Measurements from ENCODE around the gene SLC25A5. TPM values are rescaled to one million over a fixed set of nuclear protein-coding genes. Genes with fewer than 3 reads are reported as not detected.
"Not testable (repeated sequence)": the region's sequence is repeated elsewhere in the genome, so short reads cannot be mapped to it uniquely, and the experiment has no call there.

SLC25A5 gene
- polyA plus RNA-seq, 1 of the 3 experiments (the other 2 are of a cell fraction) = 387 TPM

GRCh38 chrX:119486745-119487144 lies 18.5 kb downstream of the SLC25A5 start:
- H3K9me2 ChIP-seq = no peaks in the 10 kb centered on the region
- no peaks in the 10 kb centered on the region for H3K9me3 ChIP-seq
- ChIA-PET POLR2A (no interaction called here), CTCF (interaction anchor here (0.6 to 7.8 kb wide), 3 partner anchors 7 to 30 kb away, joined by 3 to 53 read pairs (median 22); no protein-coding TSS in a partner anchor)
- no peak for DNase-seq
- no peaks in the 10 kb centered on the region; a peak in 1 of 4 replicates for H3K4me1 ChIP-seq (ENCODE audit: control insufficient read depth in 1 of 2, insufficient read depth in 2 of 2, low read depth in 1 of 2, low read length in 1 of 2)
- no peak overlapping the region for H2AFZ ChIP-seq (ENCODE audit: low read depth)
- H4K20me1 ChIP-seq (ENCODE audit: insufficient read depth) = no peaks in the 10 kb centered on the region
- no peaks in the 10 kb centered on the region for H3F3A ChIP-seq (replicated peaks; ENCODE audit: insufficient read depth)
- TF ChIP-seq TAF1 (IDR thresholded peaks at IDR 0.05; ENCODE audit: borderline replicate concordance, low read depth, low read length) (no peak), USF1 (IDR thresholded peaks at IDR 0.05; ENCODE audit: borderline replicate concordance, low read depth) (no peak), JUND (IDR thresholded peaks at IDR 0.05) (no peak), PBX3 (IDR thresholded peaks at IDR 0.05) (no peak), ZBTB33 (IDR thresholded peaks at IDR 0.05; ENCODE audit: borderline replicate concordance, low read depth) (no peak), EZH2phosphoT487 (IDR thresholded peaks at IDR 0.05; ENCODE audit: borderline replicate concordance, low read depth) (no peak), RFX5 (IDR thresholded peaks at IDR 0.05; ENCODE audit: low read length) (no peak), ELF1 (IDR thresholded peaks at IDR 0.05) (no peak), RXRA (IDR thresholded peaks at IDR 0.05; ENCODE audit: borderline replicate concordance, low read depth) (no peak), REST (IDR thresholded peaks at IDR 0.05; ENCODE audit: low read depth, low read length) (no peak)
- TF ChIP-seq, protein P1, sequence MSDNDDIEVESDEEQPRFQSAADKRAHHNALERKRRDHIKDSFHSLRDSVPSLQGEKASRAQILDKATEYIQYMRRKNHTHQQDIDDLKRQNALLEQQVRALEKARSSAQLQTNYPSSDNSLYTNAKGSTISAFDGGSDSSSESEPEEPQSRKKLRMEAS (IDR thresholded peaks at IDR 0.05; ENCODE audit: low read depth) = no peak
- no peak overlapping the region for H3K4me3 ChIP-seq (ENCODE audit: low read depth in 2 of 2, low read length in 1 of 2)
- WGBS (ENCODE audit: low lambda C conversion rate) = 49% methylated on average over 11 of the region's 11 CpGs
- no peak overlapping the region for H3K27ac ChIP-seq (ENCODE audit: low read depth in 2 of 2, low read length in 1 of 2)
- H3K79me2 ChIP-seq (ENCODE audit: insufficient read depth) = no peaks in the 10 kb centered on the region
- peaks cover 9% of the 10 kb centered on the region; the same call in 1 of the 2 replicates for H3K27me3 ChIP-seq (ENCODE audit: insufficient read depth)
- no peak overlapping the region for H3K4me2 ChIP-seq
- H3K9ac ChIP-seq = no peak overlapping the region
- no peaks in the 10 kb centered on the region for H3K36me3 ChIP-seq (replicated peaks in 1 of 2; ENCODE audit: control insufficient read depth in 1 of 2, insufficient read depth in 2 of 2, low read length in 1 of 2)

GRCh38 chrX:119487766-119488165 lies 19.5 kb downstream of the SLC25A5 start:
- H3F3A ChIP-seq (replicated peaks; ENCODE audit: insufficient read depth); H4K20me1 ChIP-seq (ENCODE audit: insufficient read depth); H3K4me1 ChIP-seq (ENCODE audit: control insufficient read depth in 1 of 2, insufficient read depth in 2 of 2, low read depth in 1 of 2, low read length in 1 of 2); H3K79me2 ChIP-seq (ENCODE audit: insufficient read depth); DNase-seq; H3K4me2 ChIP-seq; H3K27me3 ChIP-seq (ENCODE audit: insufficient read depth); H3K9ac ChIP-seq; H3K36me3 ChIP-seq (replicated peaks in 1 of 2; ENCODE audit: control insufficient read depth in 1 of 2, insufficient read depth in 2 of 2, low read length in 1 of 2); H3K4me3 ChIP-seq (ENCODE audit: low read depth in 2 of 2, low read length in 1 of 2); H2AFZ ChIP-seq (ENCODE audit: low read depth); H3K9me2 ChIP-seq; H3K27ac ChIP-seq (ENCODE audit: low read depth in 2 of 2, low read length in 1 of 2); H3K9me3 ChIP-seq: not testable (repeated sequence)
- whole genome bisulfite sequencing (ENCODE audit: low lambda C conversion rate) = 57% methylated on average over 10 of the region's 24 CpGs
- CTCF ChIA-PET = interaction anchor here (1.0 to 7.8 kb wide), 5 partner anchors 9 to 29 kb away, joined by 4 to 53 read pairs (median 14); no protein-coding TSS in a partner anchor
- POLR2A ChIA-PET = interaction anchor here (0.7 kb wide), 1 partner anchor 299 kb away, joined by 3 read pairs; no protein-coding TSS in a partner anchor

Measured in SK-N-SH (cell line).